Tibial nerve (tissue), 4 donors: ENCODE measurements around the gene AFF3. TPM values are rescaled to one million over a fixed set of nuclear protein-coding genes. Genes with fewer than 3 reads are reported as not detected.

Source experiments
- DNase-seq, 2 donors: peaks; one replicate each; pipeline ENCODE4 v3.0.0-alpha.2; 2019; ENCODE audit warnings: low spot score in 2 of 2
- H3K27ac ChIP-seq, 4 donors: fragments of 200-600 bp; sonication (generic) in 3 of 4; one replicate each; pipeline ENCODE4 v1.5.1; 2017 to 2019; ENCODE audit warnings: mild to moderate bottlenecking in 1 of 4
- H3K27me3 ChIP-seq, 2 donors: fragments of 200-600 bp; sonication (generic) in 1 of 2; one replicate each; pipeline versions ENCODE4 v1.5.1 to v1.6.0; 2017 to 2019
- H3K36me3 ChIP-seq, 3 donors: fragments of 200-600 bp; sonication (generic); one replicate each; pipeline ENCODE4 v1.5.1; 2018 to 2019
- H3K4me1 ChIP-seq, 4 donors: fragments of 200-600 bp; sonication (generic) in 3 of 4; one replicate each; pipeline ENCODE4 v1.5.1; 2017 to 2019
- H3K4me3 ChIP-seq, 4 donors: fragments of 200-600 bp; sonication (generic) in 3 of 4; one replicate each; pipeline ENCODE4 v1.5.1; 2017 to 2019; ENCODE audit warnings: mild to moderate bottlenecking in 1 of 4, moderate library complexity in 1 of 4
- H3K9me3 ChIP-seq, 4 donors: fragments of 200-600 bp; sonication (generic) in 3 of 4; one replicate each; pipeline ENCODE4 v1.5.1; 2017 to 2019
- CTCF ChIP-seq, 5 experiments: fragments of 200-600 bp in 3 of 5; fragments of 450-650 bp in 2 of 5; sonication (generic) in 3 of 5; IDR thresholded peaks; one replicate each; pipeline ENCODE4 v1.5.1; 2016 to 2019; ENCODE audit warnings: antibody characterized with exemption in 5 of 5, mild to moderate bottlenecking in 3 of 5, moderate library complexity in 2 of 5
- EP300 ChIP-seq, 2 donors: sonication (generic); formaldehyde crosslinking; IDR thresholded peaks; one replicate each; pipeline ENCODE4 v1.6.1; 2017; ENCODE audit warnings: antibody characterized with exemption in 2 of 2, mild to moderate bottlenecking in 1 of 2
- POLR2A ChIP-seq, 2 donors: fragments of 450-650 bp; IDR thresholded peaks; one replicate each; pipeline ENCODE4 v1.6.1; 2017; ENCODE audit warnings: antibody characterized with exemption in 2 of 2, mild to moderate bottlenecking in 2 of 2, moderate library complexity in 2 of 2
- WGBS, 2 donors: methylation state at CpG; one replicate each; pipeline ENCODE4 v1.1.5; 2018; 5-methylcytosine and 5-hydroxymethylcytosine counted together
- total RNA-seq, 4 donors: library from RNA; depleted of rRNA; stranded (reverse); fragments of >200 nt; gene quantifications; one replicate each; pipeline ENCODE4 v1.1.0, GENCODE V29; 2016

The AFF3 gene
- total RNA-seq, 4 donors from 2014 or later, result 7.2 to 36.0 (median 21.4) TPM

GRCh38 chr2:100041385-100041784, 101.0 kb downstream of the AFF3 start:
- H3K4me3 ChIP-seq, result no peak overlapping the region
- H3K4me1 ChIP-seq, result no peaks in the 10 kb centered on the region
- 91 to 92% methylated on average over 4 of the region's 4 CpGs for WGBS, 2 donors
- no peaks in the 10 kb centered on the region for H3K9me3 ChIP-seq
- no peak for TF ChIP-seq POLR2A (IDR thresholded peaks at IDR 0.05)
- TF ChIP-seq EP300 (IDR thresholded peaks at IDR 0.05), result no peak
- no peak for TF ChIP-seq CTCF (IDR thresholded peaks at IDR 0.05)
- no peaks in the 10 kb centered on the region for H3K27me3 ChIP-seq
- no peaks in the 10 kb centered on the region for H3K36me3 ChIP-seq
- H3K27ac ChIP-seq, result no peak overlapping the region
- no peak for DNase-seq

GRCh38 chr2:100040906-100041305, 101.5 kb downstream of the AFF3 start:
- no peak overlapping the region for H3K4me3 ChIP-seq
- no peak for DNase-seq
- 87 to 100% methylated on average over 1 of the region's 1 CpG for WGBS, 2 donors
- no peaks in the 10 kb centered on the region for H3K27me3 ChIP-seq
- no peaks in the 10 kb centered on the region for H3K9me3 ChIP-seq
- H3K36me3 ChIP-seq, result no peaks in the 10 kb centered on the region
- H3K4me1 ChIP-seq, result no peaks in the 10 kb centered on the region
- H3K27ac ChIP-seq, result no peak overlapping the region
- no peak for TF ChIP-seq CTCF (IDR thresholded peaks at IDR 0.05)
- no peak for TF ChIP-seq POLR2A (IDR thresholded peaks at IDR 0.05)
- TF ChIP-seq EP300 (IDR thresholded peaks at IDR 0.05), result no peak

GRCh38 chr2:100039291-100039980, 103.0 kb downstream of the AFF3 start:
- Histone ChIP-seq H3K27ac (no peak overlapping the region), H3K4me1 (no peaks in the 10 kb centered on the region), H3K27me3 (no peaks in the 10 kb centered on the region), H3K36me3 (no peaks in the 10 kb centered on the region), H3K9me3 (no peaks in the 10 kb centered on the region), H3K4me3 (no peak overlapping the region)
- WGBS, 2 donors, result 84 to 93% methylated on average over 7 of the region's 7 CpGs
- no peak for DNase-seq
- no peak for TF ChIP-seq POLR2A (IDR thresholded peaks at IDR 0.05)
- TF ChIP-seq CTCF (IDR thresholded peaks at IDR 0.05), result no peak
- TF ChIP-seq EP300 (IDR thresholded peaks at IDR 0.05), result no peak

- no peak for TF ChIP-seq POLR2A (IDR thresholded peaks at IDR 0.05)
- no peak for TF ChIP-seq EP300 (IDR thresholded peaks at IDR 0.05)
- no peak for TF ChIP-seq CTCF (IDR thresholded peaks at IDR 0.05)
- DNase-seq, result no peak
- Histone ChIP-seq H3K27me3 (no peaks in the 10 kb centered on the region), H3K36me3 (no peaks in the 10 kb centered on the region), H3K9me3 (no peaks in the 10 kb centered on the region), H3K4me3 (no peak overlapping the region), H3K27ac (no peak overlapping the region), H3K4me1 (no peaks in the 10 kb centered on the region)
- WGBS, 2 donors, result 80 to 84% methylated on average over 6 of the region's 6 CpGs
Measured at GRCh38 chr2:100038011-100038410, 104.4 kb downstream of the AFF3 start.

- WGBS, 2 donors, result 62 to 65% methylated on average over 4 of the region's 4 CpGs
- TF ChIP-seq CTCF (IDR thresholded peaks at IDR 0.05), result no peak
- TF ChIP-seq EP300 (IDR thresholded peaks at IDR 0.05), result no peak
- TF ChIP-seq POLR2A (IDR thresholded peaks at IDR 0.05), result no peak
- no peak for DNase-seq
Measured at GRCh38 chr2:100036793-100037192, 105.6 kb downstream of the AFF3 start.

More at GRCh38 chr2:100036793-100037192, 105.6 kb downstream of the AFF3 start:
- Histone ChIP-seq H3K4me1 (no peaks in the 10 kb centered on the region), H3K4me3 (no peak overlapping the region), H3K27ac (no peak overlapping the region), H3K9me3 (no peaks in the 10 kb centered on the region), H3K27me3 (no peaks in the 10 kb centered on the region), H3K36me3 (no peaks in the 10 kb centered on the region)
